ENCODE results near the gene ACADS. TPM values are rescaled to one million over a fixed set of nuclear protein-coding genes. Genes with fewer than 3 reads are reported as not detected.
A peak's percentile ranks its signal among the peaks of the same experiment; 100 is the strongest.

ACADS gene
- total RNA-seq, 1 donor from 2014 or later: 7.2 TPM

GRCh38 chr12:120684523-120684932 is 41.1 kb upstream of the ACADS start:
- TF ChIP-seq CTCF (IDR thresholded peaks at IDR 0.05): no peak
- no peaks in the 10 kb centered on the region for H3K9me3 Mint-ChIP-seq (ENCODE audit: low read depth)
- no peak overlapping the region for H3K27ac Mint-ChIP-seq (ENCODE audit: unreplicated experiment)
- H3K36me3 Mint-ChIP-seq (ENCODE audit: low read depth): no peaks in the 10 kb centered on the region
- DNase-seq (ENCODE audit: low spot score): no peak
- no peak overlapping the region for H3K4me3 Mint-ChIP-seq (ENCODE audit: unreplicated experiment)
- no peaks in the 10 kb centered on the region for H3K27me3 Mint-ChIP-seq (ENCODE audit: low read depth)
- H3K4me1 Mint-ChIP-seq (ENCODE audit: low read depth): peaks cover 20% of the 10 kb centered on the region

GRCh38 chr12:120685522-120685921 is 40.1 kb upstream of the ACADS start:
- no peaks in the 10 kb centered on the region for H3K27me3 Mint-ChIP-seq (ENCODE audit: low read depth)
- no peak for DNase-seq (ENCODE audit: low spot score)
- no peaks in the 10 kb centered on the region for H3K36me3 Mint-ChIP-seq (ENCODE audit: low read depth)
- H3K4me1 Mint-ChIP-seq (ENCODE audit: low read depth): peaks cover 28% of the 10 kb centered on the region
- no peak overlapping the region for H3K4me3 Mint-ChIP-seq (ENCODE audit: unreplicated experiment)
- H3K27ac Mint-ChIP-seq (ENCODE audit: unreplicated experiment): no peak overlapping the region
- no peak for TF ChIP-seq CTCF (IDR thresholded peaks at IDR 0.05)
- no peaks in the 10 kb centered on the region for H3K9me3 Mint-ChIP-seq (ENCODE audit: low read depth)

- peaks cover 32% of the 10 kb centered on the region for H3K4me1 Mint-ChIP-seq (ENCODE audit: low read depth)
- H3K27ac Mint-ChIP-seq (ENCODE audit: unreplicated experiment): peak overlapping the region; percentile 97
- no peaks in the 10 kb centered on the region for H3K27me3 Mint-ChIP-seq (ENCODE audit: low read depth)
- DNase-seq (ENCODE audit: low spot score): peak; percentile 96
- no peaks in the 10 kb centered on the region for H3K9me3 Mint-ChIP-seq (ENCODE audit: low read depth)
- H3K4me3 Mint-ChIP-seq (ENCODE audit: unreplicated experiment): peak overlapping the region; percentile 89
- no peaks in the 10 kb centered on the region for H3K36me3 Mint-ChIP-seq (ENCODE audit: low read depth)
- TF ChIP-seq CTCF (IDR thresholded peaks at IDR 0.05): no peak
Observed at GRCh38 chr12:120686151-120686689, 39.4 kb upstream of the ACADS start.

GRCh38 chr12:120686690-120687577 is 38.7 kb upstream of the ACADS start, which contains the start of gene MLEC:
Gene MLEC (plus strand): TSS chr12:120687149. CDS start chr12:120687297, 148 bp downstream.
- Mint-ChIP-seq H3K27ac (ENCODE audit: unreplicated experiment) (peak within 1 kb of the TSS; percentile 97), H3K4me1 (ENCODE audit: low read depth) (peaks cover 37% of the 10 kb centered on the region), H3K4me3 (ENCODE audit: unreplicated experiment) (peak within 1 kb of the TSS; percentile 89), H3K27me3 (ENCODE audit: low read depth) (no peaks in the 10 kb centered on the region), H3K9me3 (ENCODE audit: low read depth) (no peaks in the 10 kb centered on the region), H3K36me3 (ENCODE audit: low read depth) (no peaks in the 10 kb centered on the region)
- peak; percentile 99 for DNase-seq (ENCODE audit: low spot score)
- TF ChIP-seq CTCF (IDR thresholded peaks at IDR 0.05): peak; percentile 50

- no peaks in the 10 kb centered on the region for H3K27me3 Mint-ChIP-seq (ENCODE audit: low read depth)
- DNase-seq (ENCODE audit: low spot score): no peak
- H3K4me1 Mint-ChIP-seq (ENCODE audit: low read depth): peaks cover 45% of the 10 kb centered on the region
- peak overlapping the region; percentile 80 for H3K4me3 Mint-ChIP-seq (ENCODE audit: unreplicated experiment)
- H3K27ac Mint-ChIP-seq (ENCODE audit: unreplicated experiment): peak overlapping the region; percentile 85
- no peak for TF ChIP-seq CTCF (IDR thresholded peaks at IDR 0.05)
- H3K9me3 Mint-ChIP-seq (ENCODE audit: low read depth): no peaks in the 10 kb centered on the region
- no peaks in the 10 kb centered on the region for H3K36me3 Mint-ChIP-seq (ENCODE audit: low read depth)
Observed at GRCh38 chr12:120687578-120688289, 37.9 kb upstream of the ACADS start.
